Gastroesophageal sphincter (tissue), 4 donors: ENCODE results near the gene ARL6IP4. TPM values are rescaled to one million over a fixed set of nuclear protein-coding genes. Genes with fewer than 3 reads are reported as not detected.

Experiments
- ATAC-seq: fragments of 150-250 bp; one replicate; pipeline ENCODE4 v1.9.1; 2016; ENCODE audit warnings: mild to moderate bottlenecking, moderate library complexity
- H3K27ac ChIP-seq, 4 donors: fragments of 200-600 bp; sonication (generic) in 3 of 4; 1 replicate in 3 of 4; 2 replicates in 1 of 4; pipeline ENCODE4 v1.5.1; 2016 to 2019
- H3K27me3 ChIP-seq: fragments of 200-600 bp; sonication (generic); one replicate; pipeline ENCODE4 v1.5.1; 2019
- H3K36me3 ChIP-seq, 2 donors: fragments of 200-600 bp; sonication (generic); one replicate each; pipeline ENCODE4 v1.5.1; 2019; ENCODE audit warnings: control low read depth in 1 of 2
- H3K4me1 ChIP-seq, 3 donors: fragments of 200-600 bp; sonication (generic); 1 replicate in 2 of 3; 2 replicates in 1 of 3; pipeline ENCODE4 v1.5.1; 2016 to 2019; ENCODE audit warnings: control low read depth in 2 of 3
- H3K4me3 ChIP-seq, 2 donors: fragments of 200-600 bp; sonication (generic); one replicate each; pipeline ENCODE4 v1.5.1; 2019; ENCODE audit warnings: mild to moderate bottlenecking in 1 of 2, moderate library complexity in 1 of 2
- H3K9me3 ChIP-seq, 3 donors: fragments of 200-600 bp; sonication (generic); one replicate each; pipeline ENCODE4 v1.5.1; 2017 to 2019; ENCODE audit warnings: control low read depth in 2 of 3
- EP300 ChIP-seq: sonication (generic); formaldehyde crosslinking; IDR thresholded peaks from one replicate; pipeline ENCODE4 v1.6.1; 2017; ENCODE audit warnings: antibody characterized with exemption, mild to moderate bottlenecking
- POLR2A ChIP-seq, 2 donors: fragments of 450-650 bp; IDR thresholded peaks; one replicate each; pipeline ENCODE4 v1.6.1; 2017; ENCODE audit warnings: antibody characterized with exemption in 2 of 2, mild to moderate bottlenecking in 2 of 2, moderate library complexity in 1 of 2
- POLR2AphosphoS5 ChIP-seq: sonication (generic); formaldehyde crosslinking; IDR thresholded peaks from one replicate; pipeline ENCODE4 v1.6.1; 2017; ENCODE audit warnings: antibody characterized with exemption
- WGBS, 2 donors: methylation state at CpG; one replicate each; pipeline ENCODE4 v1.1.5; 2018; ENCODE audit warnings: low coverage in 1 of 2; 5-methylcytosine and 5-hydroxymethylcytosine counted together
- total RNA-seq, 4 donors: library from RNA; depleted of rRNA; stranded (reverse); fragments of >200 nt; gene quantifications; one replicate each; pipeline ENCODE4 v1.1.0, GENCODE V29; 2016
- TF ChIP-seq, protein P1 (sequence below), 4 experiments: fragments of 200-600 bp in 2 of 4; fragments of 450-650 bp in 2 of 4; sonication (generic) in 1 of 4; IDR thresholded peaks; one replicate each; pipeline ENCODE4 v1.5.1; 2017 to 2019; ENCODE audit warnings: antibody characterized with exemption in 4 of 4, mild to moderate bottlenecking in 2 of 4, moderate library complexity in 2 of 4

The ARL6IP4 gene
- total RNA-seq, 4 donors from 2014 or later: 251 to 343 (median 302) TPM

DNA sequence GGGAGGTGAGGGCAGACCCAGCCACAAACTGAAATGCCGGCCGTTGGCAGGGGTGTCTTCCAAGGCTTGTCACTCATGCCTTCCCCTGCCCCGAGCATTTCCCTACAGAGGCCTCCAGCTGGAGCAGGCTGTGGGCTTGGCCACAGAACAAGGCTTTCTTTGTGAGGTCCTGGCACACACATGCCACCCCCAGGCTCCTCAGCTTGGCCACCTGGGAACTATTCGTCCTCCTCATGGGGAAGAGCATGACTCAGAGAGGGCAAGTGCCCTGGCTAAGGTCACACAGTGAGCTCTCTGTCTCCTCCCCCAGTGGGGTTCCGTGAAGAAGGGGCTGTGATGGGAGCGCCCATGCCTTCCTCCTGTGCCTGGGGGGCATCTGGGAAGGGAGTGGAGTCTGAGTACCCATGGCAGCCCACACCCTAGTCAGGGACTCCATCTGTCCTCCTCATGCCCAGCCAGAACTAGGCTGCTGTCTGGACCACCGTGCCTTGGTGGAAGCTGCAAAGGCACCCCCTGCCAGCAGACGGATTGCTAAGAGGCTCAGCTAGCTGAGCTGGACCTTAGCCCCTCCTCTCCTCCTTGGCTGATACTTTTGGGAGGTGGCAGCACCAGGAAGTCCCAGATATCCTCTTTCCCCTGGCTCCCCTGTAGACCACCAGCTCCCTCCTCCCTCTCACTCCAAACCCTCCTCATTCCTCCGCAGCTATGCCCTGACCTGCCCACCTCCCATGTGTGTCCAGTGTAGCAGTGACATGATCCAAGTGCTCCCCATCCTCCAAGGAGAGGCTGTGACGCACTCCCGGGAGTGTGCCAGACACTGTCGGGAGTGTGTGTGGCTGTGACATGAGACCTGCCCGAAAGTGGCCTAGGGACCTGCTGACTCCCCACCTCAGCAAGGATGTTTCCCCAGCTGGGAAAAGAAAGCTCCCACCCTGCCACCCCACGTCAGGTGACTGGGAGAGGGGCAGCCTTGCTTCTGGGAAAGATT, 35.6 kb upstream of the ARL6IP4 start:
- Histone ChIP-seq H3K27me3 (no peaks in the 10 kb centered on the region), H3K4me3 (no peak overlapping the region), H3K27ac (peak overlapping the region in 3 of 4 donors; percentile 11 to 45 (median 18)), H3K4me1 (peaks cover 0 to 56% (median 7%) of the 10 kb centered on the region in 3 donors), H3K36me3 (peaks cover 0 to 17% of the 10 kb centered on the region in 2 donors), H3K9me3 (no peaks in the 10 kb centered on the region)
- TF ChIP-seq, protein P1, sequence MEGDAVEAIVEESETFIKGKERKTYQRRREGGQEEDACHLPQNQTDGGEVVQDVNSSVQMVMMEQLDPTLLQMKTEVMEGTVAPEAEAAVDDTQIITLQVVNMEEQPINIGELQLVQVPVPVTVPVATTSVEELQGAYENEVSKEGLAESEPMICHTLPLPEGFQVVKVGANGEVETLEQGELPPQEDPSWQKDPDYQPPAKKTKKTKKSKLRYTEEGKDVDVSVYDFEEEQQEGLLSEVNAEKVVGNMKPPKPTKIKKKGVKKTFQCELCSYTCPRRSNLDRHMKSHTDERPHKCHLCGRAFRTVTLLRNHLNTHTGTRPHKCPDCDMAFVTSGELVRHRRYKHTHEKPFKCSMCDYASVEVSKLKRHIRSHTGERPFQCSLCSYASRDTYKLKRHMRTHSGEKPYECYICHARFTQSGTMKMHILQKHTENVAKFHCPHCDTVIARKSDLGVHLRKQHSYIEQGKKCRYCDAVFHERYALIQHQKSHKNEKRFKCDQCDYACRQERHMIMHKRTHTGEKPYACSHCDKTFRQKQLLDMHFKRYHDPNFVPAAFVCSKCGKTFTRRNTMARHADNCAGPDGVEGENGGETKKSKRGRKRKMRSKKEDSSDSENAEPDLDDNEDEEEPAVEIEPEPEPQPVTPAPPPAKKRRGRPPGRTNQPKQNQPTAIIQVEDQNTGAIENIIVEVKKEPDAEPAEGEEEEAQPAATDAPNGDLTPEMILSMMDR (IDR thresholded peaks at IDR 0.05): no peak
- TF ChIP-seq POLR2AphosphoS5: no peak
- no peak for TF ChIP-seq POLR2A (IDR thresholded peaks at IDR 0.05)
- no peak for TF ChIP-seq EP300
- WGBS, 2 donors: 80% methylated on average over 1 of the region's 14 CpGs; no CpG with 5 or more reads in 1 of the 2 donors
- ATAC-seq: no peak

DNA sequence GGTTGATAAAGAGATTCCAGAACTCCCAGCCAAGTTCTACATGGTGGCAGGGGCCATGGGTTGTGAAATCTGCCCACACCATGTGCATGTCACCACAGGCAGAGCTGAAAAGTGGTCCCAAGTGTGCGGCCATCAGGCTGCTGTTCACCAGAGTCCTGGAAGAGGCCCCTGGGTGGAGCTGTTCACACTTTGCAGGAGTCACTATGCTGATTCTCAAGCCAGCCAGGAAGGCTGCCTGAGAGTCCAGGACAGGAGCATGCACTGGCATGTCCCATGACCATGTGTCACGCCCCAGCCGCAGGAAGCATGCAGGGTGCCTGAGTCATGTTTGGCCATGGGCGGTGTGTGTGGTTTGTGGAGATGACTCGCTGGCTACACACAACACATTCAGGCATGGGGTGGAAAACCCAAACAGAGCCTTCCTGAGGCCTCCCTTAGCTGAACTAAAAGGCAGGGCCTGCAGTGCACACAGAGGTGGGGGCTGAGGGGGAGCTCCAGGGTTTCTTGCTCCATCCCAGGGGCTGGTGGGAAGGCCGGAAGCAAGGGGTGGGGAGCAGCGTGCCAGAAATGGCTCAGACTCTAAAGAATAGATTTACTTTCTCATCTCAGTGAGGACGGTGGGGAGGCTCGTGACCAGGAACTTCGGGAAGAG, 33.7 kb upstream of the ARL6IP4 start:
- Histone ChIP-seq H3K9me3 (no peaks in the 10 kb centered on the region), H3K36me3 (peaks cover 0 to 15% of the 10 kb centered on the region in 2 donors), H3K27me3 (no peaks in the 10 kb centered on the region), H3K27ac (peak overlapping the region in 3 of 4 donors; percentile 64 to 75 (median 69)), H3K4me1 (peaks cover 0 to 57% (median 7%) of the 10 kb centered on the region in 3 donors), H3K4me3 (no peak overlapping the region)
- WGBS, 2 donors: 50 to 88% methylated on average over 3 to 5 of the region's 10 CpGs
- peak; percentile 90 for ATAC-seq
- peak; percentile 48 for TF ChIP-seq POLR2AphosphoS5
- no peak for TF ChIP-seq POLR2A (IDR thresholded peaks at IDR 0.05)
- TF ChIP-seq, protein P1 (IDR thresholded peaks at IDR 0.05): peak in 2 of 4 experiments; percentile 6 to 28

DNA sequence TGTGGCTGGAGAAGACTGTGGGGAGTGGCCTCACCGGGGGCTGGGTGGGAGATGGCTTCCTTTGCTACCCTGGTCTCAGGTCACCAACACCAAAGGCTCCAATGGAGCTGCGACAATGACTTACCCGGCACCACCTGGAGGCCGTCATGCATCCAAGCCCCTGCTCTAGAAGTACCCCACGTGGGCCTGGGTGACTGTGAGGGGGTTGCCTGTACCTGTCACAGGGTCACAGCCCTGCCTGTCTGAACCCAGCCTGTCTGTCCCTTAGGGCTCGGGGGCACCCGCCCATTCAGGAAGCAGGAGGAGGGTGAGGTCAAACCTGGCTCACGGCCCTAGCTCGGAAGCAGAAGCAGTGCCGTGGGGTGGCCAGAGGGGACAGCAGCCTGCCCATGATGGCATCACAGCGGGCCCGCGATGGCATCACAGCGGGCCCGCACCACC, 33.1 kb upstream of the ARL6IP4 start:
- H3K4me1 ChIP-seq: peaks cover 0 to 60% (median 7%) of the 10 kb centered on the region in 3 donors
- no peaks in the 10 kb centered on the region for H3K27me3 ChIP-seq
- TF ChIP-seq, protein P1 (IDR thresholded peaks at IDR 0.05): peak in 1 of 4 experiments; percentile 19
- no peak for TF ChIP-seq POLR2AphosphoS5
- no peak for TF ChIP-seq EP300
- no peak for TF ChIP-seq POLR2A (IDR thresholded peaks at IDR 0.05)
- 69 to 89% methylated on average over 5 to 8 of the region's 15 CpGs for WGBS, 2 donors
- H3K4me3 ChIP-seq: no peak overlapping the region
- no peaks in the 10 kb centered on the region for H3K9me3 ChIP-seq
- ATAC-seq: peak; percentile 52
- peaks cover 0 to 15% of the 10 kb centered on the region in 2 donors for H3K36me3 ChIP-seq
- H3K27ac ChIP-seq: peak overlapping the region in 3 of 4 donors; percentile 64 to 75 (median 69)

DNA sequence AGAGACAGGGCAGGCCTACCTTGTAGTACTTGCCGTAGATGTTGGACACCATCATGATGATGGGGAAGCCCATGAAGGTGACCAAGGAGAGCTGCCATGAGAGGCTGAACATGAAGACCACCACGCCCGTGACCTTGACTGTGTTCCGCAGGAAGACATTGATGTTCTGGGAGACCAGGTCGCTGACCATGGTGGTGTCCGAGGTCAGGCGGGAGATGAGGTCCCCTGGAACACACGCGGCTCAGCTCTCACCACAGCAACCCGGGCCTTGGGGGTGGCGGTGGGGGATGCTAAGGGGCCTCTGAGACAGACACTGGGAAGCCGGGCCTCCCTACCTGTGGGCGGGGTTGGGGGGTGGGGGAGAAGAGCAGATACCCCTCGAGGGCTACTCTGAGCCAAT, 31.9 kb upstream of the ARL6IP4 start:
- Histone ChIP-seq H3K4me3 (no peak overlapping the region), H3K9me3 (no peaks in the 10 kb centered on the region), H3K4me1 (peaks cover 0 to 57% (median 7%) of the 10 kb centered on the region in 3 donors), H3K27ac (peak overlapping the region in 1 of 4 donors; percentile 75), H3K27me3 (no peaks in the 10 kb centered on the region), H3K36me3 (peaks cover 0 to 15% of the 10 kb centered on the region in 2 donors)
- no peak for ATAC-seq
- TF ChIP-seq POLR2AphosphoS5 (no peak), POLR2A (IDR thresholded peaks at IDR 0.05) (no peak), EP300 (no peak)
- TF ChIP-seq, protein P1 (IDR thresholded peaks at IDR 0.05): no peak
- 100% methylated on average over 1 of the region's 14 CpGs; no CpG with 5 or more reads in 1 of the 2 donors for WGBS, 2 donors
